Ovary (tissue), 9 donors: ENCODE results near the gene MAU2. TPM values are rescaled to one million over a fixed set of nuclear protein-coding genes. Genes with fewer than 3 reads are reported as not detected.
"Not testable (repeated sequence)": the region's sequence is repeated elsewhere in the genome, so short reads cannot be mapped to it uniquely, and the experiment has no call there.

Source experiments
- DNase-seq, 5 donors: peaks; one replicate each; pipeline ENCODE4 v3.0.0-alpha.2; 2019 to 2020
- H3K27ac ChIP-seq, 2 donors: fragments of 200-600 bp; one replicate each; pipeline versions ENCODE4 v1.5.1 to v1.8.0; 2019 to 2022
- H3K27me3 ChIP-seq: fragments of 200-600 bp; one replicate; pipeline ENCODE4 v1.8.0; 2022
- H3K36me3 ChIP-seq: fragments of 200-600 bp; sonication (generic); one replicate; pipeline ENCODE4 v1.5.1; 2019
- H3K4me1 ChIP-seq: one replicate; pipeline ENCODE4 v1.8.1; 2013; ENCODE audit warnings: mild to moderate bottlenecking, moderate library complexity; ENCODE audit not compliant: insufficient read depth
- H3K4me3 ChIP-seq: fragments of 200-600 bp; sonication (generic); one replicate; pipeline ENCODE4 v1.5.1; 2017
- H3K9me3 ChIP-seq, 2 donors: fragments of 200-600 bp in 1 of 2; sonication (generic) in 1 of 2; one replicate each; pipeline versions ENCODE4 v1.5.1 to v1.8.1; 2013 to 2019; ENCODE audit warnings: mild to moderate bottlenecking in 1 of 2, moderate library complexity in 1 of 2
- EP300 ChIP-seq: sonication (generic); formaldehyde crosslinking; IDR thresholded peaks from one replicate; pipeline ENCODE4 v1.6.1; 2017; ENCODE audit warnings: antibody characterized with exemption
- POLR2A ChIP-seq: fragments of 450-650 bp; IDR thresholded peaks from one replicate; pipeline ENCODE4 v1.6.1; 2017; ENCODE audit warnings: antibody characterized with exemption, mild to moderate bottlenecking, moderate library complexity
- WGBS, 3 donors: extraction: QIAGEN DNeasy Blood & Tissue Kit in 1 of 3; methylation state at CpG; one replicate each; pipeline versions ENCODE4 v1.1.5 to v1.1.7; 2013 to 2017; 5-methylcytosine and 5-hydroxymethylcytosine counted together
- intact Hi-C, 4 donors: fragments of 100-400 bp; cut with DNase I; formaldehyde crosslinking; loops; one replicate each; pipeline versions ENCODE4 v1.11.0 to v1.15.1; 2022 to 2023
- polyA plus RNA-seq, 2 donors: library from polyadenylated mRNA; stranded (reverse); fragments of 200-250 nt in 1 of 2; fragments of 350-450 nt in 1 of 2; fragmentation: Illumina TruSeq in 1 of 2; extraction: RNeasy Lipid Tissue Mini Kit (QIAGEN cat#74804) in 1 of 2; gene quantifications; one replicate each; pipeline ENCODE4 v1.2.3, GENCODE V29; 2013 to 2014
- total RNA-seq, 7 donors: library from RNA; depleted of rRNA in 2 of 7; stranded (reverse); fragments of >200 nt in 2 of 7; fragmentation: NEBNext Ultra II Directional in 3 of 7; extraction: Animal tissue kit (Norgen Biotek cat#: 25700) in 3 of 7; gene quantifications; one replicate each; pipeline versions ENCODE4 v1.1.0 to v1.2.4, GENCODE V29; 2016 to 2023
- TF ChIP-seq, protein P1 (sequence below), 3 donors: fragments of 450-650 bp in 2 of 3; fragments of 200-600 bp in 1 of 3; IDR thresholded peaks; one replicate each; pipeline versions ENCODE4 v1.5.1 to v1.8.0; 2016 to 2022; ENCODE audit warnings: antibody characterized with exemption in 3 of 3, mild to moderate bottlenecking in 1 of 3
- donor health status: DM: no; HTN: no; CAD: no; lungs with moderate emphysema.
- donor health status: DM: no; HTN: no; CAD: no.
- donor health status: Bipolar disorder and iron deficiency.
- donor health status: DM: yes; HTN: yes; CAD: no.
- donor health status: DM: no; HTN: no; CAD: no.
- donor health status: DM: yes; HTN: yes; CAD: no.

Gene MAU2
- total and polyA plus RNA-seq, 9 donors, result 12.4 to 77.0 (median 56.8) TPM

- H3K36me3 ChIP-seq, result no peaks in the 10 kb centered on the region
- no peak overlapping the region for H3K4me3 ChIP-seq
- no peak overlapping the region for H3K27ac ChIP-seq
- no peaks in the 10 kb centered on the region for H3K27me3 ChIP-seq
- 79 to 89% (median 80%) methylated on average over 10 of the region's 10 CpGs for WGBS, 3 donors
- no peaks in the 10 kb centered on the region for H3K9me3 ChIP-seq
- no peaks in the 10 kb centered on the region for H3K4me1 ChIP-seq
- no peak for TF ChIP-seq POLR2A
- TF ChIP-seq, protein P1, sequence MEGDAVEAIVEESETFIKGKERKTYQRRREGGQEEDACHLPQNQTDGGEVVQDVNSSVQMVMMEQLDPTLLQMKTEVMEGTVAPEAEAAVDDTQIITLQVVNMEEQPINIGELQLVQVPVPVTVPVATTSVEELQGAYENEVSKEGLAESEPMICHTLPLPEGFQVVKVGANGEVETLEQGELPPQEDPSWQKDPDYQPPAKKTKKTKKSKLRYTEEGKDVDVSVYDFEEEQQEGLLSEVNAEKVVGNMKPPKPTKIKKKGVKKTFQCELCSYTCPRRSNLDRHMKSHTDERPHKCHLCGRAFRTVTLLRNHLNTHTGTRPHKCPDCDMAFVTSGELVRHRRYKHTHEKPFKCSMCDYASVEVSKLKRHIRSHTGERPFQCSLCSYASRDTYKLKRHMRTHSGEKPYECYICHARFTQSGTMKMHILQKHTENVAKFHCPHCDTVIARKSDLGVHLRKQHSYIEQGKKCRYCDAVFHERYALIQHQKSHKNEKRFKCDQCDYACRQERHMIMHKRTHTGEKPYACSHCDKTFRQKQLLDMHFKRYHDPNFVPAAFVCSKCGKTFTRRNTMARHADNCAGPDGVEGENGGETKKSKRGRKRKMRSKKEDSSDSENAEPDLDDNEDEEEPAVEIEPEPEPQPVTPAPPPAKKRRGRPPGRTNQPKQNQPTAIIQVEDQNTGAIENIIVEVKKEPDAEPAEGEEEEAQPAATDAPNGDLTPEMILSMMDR (IDR thresholded peaks at IDR 0.05), result no peak
- TF ChIP-seq EP300, result no peak
- no peak for DNase-seq
- intact Hi-C loops, result no loop called here
These were observed 26.9 kb downstream of the MAU2 start for GRCh38 chr19:19347401-19348110.

DNA sequence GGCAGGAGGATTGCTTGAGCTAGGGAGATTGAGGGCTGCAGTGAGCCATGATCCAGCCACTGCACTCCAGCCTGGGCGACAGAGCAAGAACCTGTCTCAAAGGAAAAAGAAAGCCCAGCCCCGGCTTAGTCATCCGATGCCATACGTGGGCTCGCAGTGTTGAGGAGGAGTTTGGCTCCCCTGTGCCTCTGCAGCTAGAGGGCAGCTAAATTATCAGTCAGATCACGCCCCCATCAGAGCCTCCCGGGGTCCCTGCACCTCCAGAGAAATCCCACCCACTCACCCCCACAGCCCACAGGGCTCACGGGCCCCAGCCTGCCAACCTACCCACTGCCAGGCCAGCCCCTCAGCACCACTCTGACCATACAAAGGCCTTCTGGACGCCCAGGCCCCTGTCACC is 27.6 kb downstream of the MAU2 start:
- intact Hi-C loops, result no loop called here
- no peaks in the 10 kb centered on the region for H3K36me3 ChIP-seq
- no peaks in the 10 kb centered on the region for H3K27me3 ChIP-seq
- no peak overlapping the region for H3K27ac ChIP-seq
- no peak overlapping the region for H3K4me3 ChIP-seq
- H3K4me1 ChIP-seq, result no peaks in the 10 kb centered on the region
- no peak for TF ChIP-seq EP300
- TF ChIP-seq, protein P1 (IDR thresholded peaks at IDR 0.05), result no peak
- no peak for TF ChIP-seq POLR2A
- DNase-seq, result no peak
- WGBS, 3 donors, result 72 to 81% (median 76%) methylated on average over 7 to 9 of the region's 9 CpGs
- H3K9me3 ChIP-seq, result no peaks in the 10 kb centered on the region

DNA sequence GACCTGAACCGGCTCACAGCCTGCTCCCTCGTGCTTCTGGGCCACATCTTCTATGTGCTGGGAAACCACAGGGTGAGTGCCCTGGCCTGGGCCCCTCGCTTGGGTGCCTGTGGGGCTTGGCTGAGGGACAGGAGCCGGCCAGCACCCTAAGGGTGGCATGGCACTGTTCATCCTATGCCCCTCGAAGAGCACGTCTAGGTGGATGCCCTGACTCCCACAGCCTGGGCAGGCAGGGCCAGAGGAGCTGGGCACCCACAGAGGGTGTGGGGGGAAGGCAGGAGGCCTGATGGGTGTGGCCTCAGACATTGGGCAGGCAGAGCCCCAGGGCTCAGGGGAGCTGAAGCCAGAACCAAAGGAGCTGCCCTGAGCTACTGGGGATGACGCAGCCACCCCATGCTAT is 28.7 kb downstream of the MAU2 start:
- TF ChIP-seq, protein P1 (IDR thresholded peaks at IDR 0.05), result no peak
- no peak for TF ChIP-seq POLR2A
- no peak for TF ChIP-seq EP300
- WGBS, 3 donors, result 81 to 97% (median 88%) methylated on average over 7 of the region's 7 CpGs
- Histone ChIP-seq H3K27ac (no peak overlapping the region), H3K27me3 (no peaks in the 10 kb centered on the region), H3K9me3 (no peaks in the 10 kb centered on the region), H3K36me3 (no peaks in the 10 kb centered on the region), H3K4me1 (no peaks in the 10 kb centered on the region), H3K4me3 (no peak overlapping the region)
- intact Hi-C loops, result no loop called here
- DNase-seq, result no peak

DNA sequence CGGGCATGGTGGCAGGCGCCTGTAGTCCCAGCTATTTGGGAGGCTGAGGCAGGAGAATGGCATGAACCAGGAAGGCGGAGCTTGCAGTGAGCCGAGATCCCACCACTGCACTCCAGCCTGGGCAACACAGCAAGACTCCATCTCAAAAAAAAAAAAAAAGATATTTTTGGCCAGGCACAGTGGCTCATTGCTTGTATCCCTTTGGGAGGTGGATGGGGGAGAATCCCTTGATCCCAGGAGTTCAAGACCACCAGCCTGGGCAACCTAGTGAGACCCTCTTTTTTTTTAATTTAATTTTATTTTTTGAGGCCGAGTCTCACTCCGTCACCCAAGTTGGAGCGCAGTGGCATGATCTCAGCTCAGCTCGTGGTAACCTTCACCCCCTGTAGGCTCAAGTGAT is 30.1 kb downstream of the MAU2 start:
- intact Hi-C loops, result loop anchor here in 1 of 4 donors (10.0 kb wide), 1 partner anchor 206 kb away; no protein-coding TSS in a partner anchor
- not testable (repeated sequence) for H3K4me3 ChIP-seq, H3K36me3 ChIP-seq, H3K27me3 ChIP-seq, H3K4me1 ChIP-seq, DNase-seq, H3K9me3 ChIP-seq, H3K27ac ChIP-seq
- 89 to 98% (median 95%) methylated on average over 8 of the region's 8 CpGs for WGBS, 3 donors

GRCh38 chr19:19352823-19353222 is 32.2 kb downstream of the MAU2 start:
- no peak overlapping the region for H3K4me3 ChIP-seq
- H3K27me3 ChIP-seq, result no peaks in the 10 kb centered on the region
- no peak for DNase-seq
- no peaks in the 10 kb centered on the region for H3K9me3 ChIP-seq
- no peaks in the 10 kb centered on the region for H3K4me1 ChIP-seq
- intact Hi-C loops, result loop anchor here in 1 of 4 donors (10.0 kb wide), 1 partner anchor 208 kb away; no protein-coding TSS in a partner anchor
- TF ChIP-seq, protein P1 (IDR thresholded peaks at IDR 0.05), result no peak
- TF ChIP-seq POLR2A (no peak), EP300 (no peak)
- H3K27ac ChIP-seq, result no peak overlapping the region
- no peaks in the 10 kb centered on the region for H3K36me3 ChIP-seq
- 92 to 97% (median 94%) methylated on average over 8 of the region's 8 CpGs for WGBS, 3 donors
